Stimulated activated CD4-positive, alpha-beta T cell treated with anti-CD3 and anti-CD28 coated beads, TNF-alpha, amount 100 ng/mL, for 48 hours (primary cell): Measurements from ENCODE around the gene COL4A1.

Experiments
- DNase-seq, 3 donors: peaks; one replicate each; pipeline ENCODE4 v3.0.0-alpha.2; 2020; ENCODE audit warnings: low read depth in 3 of 3

COL4A1 gene

GRCh38 chr13:110276553-110276950, 30.4 kb downstream of the COL4A1 start:
- no peak for DNase-seq

GRCh38 chr13:110275931-110276552, 30.9 kb downstream of the COL4A1 start:
- DNase-seq, result no peak

- DNase-seq, result no peak
Observed at GRCh38 chr13:110274687-110275086, 32.3 kb downstream of the COL4A1 start.

GRCh38 chr13:110273254-110273653, 33.7 kb downstream of the COL4A1 start:
- no peak for DNase-seq

GRCh38 chr13:110272651-110273050, 34.3 kb downstream of the COL4A1 start:
- no peak for DNase-seq

- no peak for DNase-seq
Observed at GRCh38 chr13:110272227-110272626, 34.7 kb downstream of the COL4A1 start.

- no peak for DNase-seq
Observed at GRCh38 chr13:110271313-110271712, 35.6 kb downstream of the COL4A1 start.

- DNase-seq, result no peak
Observed at GRCh38 chr13:110270507-110270906, 36.5 kb downstream of the COL4A1 start.

- DNase-seq, result no peak
Observed at GRCh38 chr13:110269509-110270185, 37.3 kb downstream of the COL4A1 start.

GRCh38 chr13:110268576-110269185, 38.3 kb downstream of the COL4A1 start:
- DNase-seq, result no peak

GRCh38 chr13:110268061-110268460, 38.9 kb downstream of the COL4A1 start:
- DNase-seq, result no peak

- no peak for DNase-seq
Observed at GRCh38 chr13:110266983-110267382, 40.0 kb downstream of the COL4A1 start.

GRCh38 chr13:110266431-110266809, 40.5 kb downstream of the COL4A1 start:
- DNase-seq, result no peak

- no peak for DNase-seq
Observed at GRCh38 chr13:110265682-110266430, 41.1 kb downstream of the COL4A1 start.

- no peak for DNase-seq
Observed at GRCh38 chr13:110265341-110265681, 41.6 kb downstream of the COL4A1 start.

GRCh38 chr13:110264685-110265275, 42.2 kb downstream of the COL4A1 start:
- DNase-seq, result no peak

GRCh38 chr13:110263888-110264287, 43.1 kb downstream of the COL4A1 start:
- no peak for DNase-seq

- no peak for DNase-seq
Observed at GRCh38 chr13:110263404-110263803, 43.6 kb downstream of the COL4A1 start.

- no peak for DNase-seq
Observed at GRCh38 chr13:110262508-110263291, 44.3 kb downstream of the COL4A1 start.

- DNase-seq, result no peak
Observed at GRCh38 chr13:110262082-110262436, 44.9 kb downstream of the COL4A1 start.
